MM.1S (cell line): ENCODE results near the gene WDR81.

Experiments used
- CTCF ChIP-seq: fragments of 300-600 bp; sonication (generic); IDR thresholded peaks from 2 replicates; pipeline ENCODE4 v1.5.1; 2016; ENCODE audit warnings: antibody characterized with exemption, low read length, mixed read lengths
- EZH2 ChIP-seq: fragments of 300-600 bp; sonication (generic); optimal IDR thresholded peaks from 2 replicates; pipeline ENCODE3; 2017; ENCODE audit warnings: low read depth, mild to moderate bottlenecking, antibody characterized with exemption, low read length, mixed read lengths
- EZH2phosphoT487 ChIP-seq: fragments of 300-600 bp; sonication (generic); IDR thresholded peaks from 2 replicates; pipeline ENCODE4 v1.6.1; 2018; ENCODE audit warnings: antibody characterized with exemption, low read length

GRCh38 chr17:1730326-1731193 is 6.1 kb downstream of the WDR81 start:
- TF ChIP-seq EZH2phosphoT487 = no peak
- no peak for TF ChIP-seq EZH2
- no peak for TF ChIP-seq CTCF
